HepG2 (cell line): ENCODE data around the gene ADCY5. TPM values are rescaled to one million over a fixed set of nuclear protein-coding genes. Genes with fewer than 3 reads are reported as not detected.
A peak's percentile ranks its signal among the peaks of the same experiment; 100 is the strongest.

Source experiments
- CHCHD3 ChIP-seq: sonication (generic); formaldehyde crosslinking; IDR thresholded peaks from 2 replicates; pipeline ENCODE4 v1.8.0; 2022; ENCODE audit warnings: mild to moderate bottlenecking, missing genetic modification reagents, moderate library complexity
- KMT2A ChIP-seq: sonication (generic); formaldehyde crosslinking; IDR thresholded peaks from 2 replicates; pipeline ENCODE4 v1.4.0; 2020; ENCODE audit warnings: missing genetic modification reagents
- MED8 ChIP-seq: sonication (generic); formaldehyde crosslinking; IDR thresholded peaks from 2 replicates; pipeline ENCODE4 v1.8.1; 2023; ENCODE audit warnings: mild to moderate bottlenecking, missing genetic modification reagents; ENCODE audit not compliant: insufficient replicate concordance
- NKX3-1 ChIP-seq: sonication (generic); formaldehyde crosslinking; IDR thresholded peaks from 2 replicates; pipeline ENCODE4 v1.5.0; 2020; ENCODE audit warnings: missing genetic modification reagents
- ZNF17 ChIP-seq: sonication (generic); formaldehyde crosslinking; IDR thresholded peaks from 2 replicates; pipeline ENCODE4 v1.5.0; 2020; ENCODE audit warnings: mild to moderate bottlenecking, missing genetic modification reagents
- ZNF431 ChIP-seq: sonication (generic); formaldehyde crosslinking; IDR thresholded peaks from 2 replicates; pipeline ENCODE4 v1.9.0; 2022; ENCODE audit warnings: missing genetic modification reagents, low read depth, mild to moderate bottlenecking, borderline replicate concordance
- ZNF703 ChIP-seq: sonication (generic); formaldehyde crosslinking; IDR thresholded peaks from 2 replicates; pipeline ENCODE4 v1.5.1; 2020; ENCODE audit warnings: missing genetic modification reagents, mild to moderate bottlenecking, moderate library complexity, borderline replicate concordance
- polyA plus RNA-seq, 8 experiments: library from polyadenylated mRNA; depleted of rRNA in 3 of 8; stranded (reverse) in 7 of 8; unstranded in 1 of 8; fragments of >200 nt; fragmentation: Illumina TruSeq in 4 of 8; extraction: Trizol in 4 of 8; gene quantifications; 2 replicates each; pipeline versions ENCODE4 v1.2.1 to v1.2.3, GENCODE V29; 2011 to 2016; ENCODE audit warnings: low read depth in 4 of 8, missing spikeins in 1 of 8, mixed read lengths in 1 of 8; ENCODE audit not compliant: insufficient read depth in 1 of 8
- total RNA-seq, 5 experiments: library from RNA; depleted of rRNA; stranded (reverse); fragments of >200 nt; fragmentation: Illumina TruSeq; extraction: Trizol; gene quantifications; 2 replicates each; pipeline ENCODE4 v1.2.3, GENCODE V29; 2016; ENCODE audit warnings: low read depth in 1 of 5
- TF ChIP-seq, protein P1 (sequence below): IDR thresholded peaks from 2 replicates; pipeline ENCODE4 v1.6.1; 2016; ENCODE audit warnings: low read depth, missing genetic modification reagents, missing compliant biosample characterization
- TF ChIP-seq, protein P2 (sequence below): sonication (generic); formaldehyde crosslinking; IDR thresholded peaks from 2 replicates; pipeline ENCODE4 v1.9.0; 2021; ENCODE audit warnings: missing genetic modification reagents, mild to moderate bottlenecking, borderline replicate concordance
- TF ChIP-seq, protein P3 (sequence below): sonication (generic); formaldehyde crosslinking; IDR thresholded peaks from 2 replicates; pipeline ENCODE4 v1.8.0; 2022; ENCODE audit warnings: mild to moderate bottlenecking, missing genetic modification reagents, borderline replicate concordance
- TF ChIP-seq, protein P4 (sequence below): sonication (generic); formaldehyde crosslinking; IDR thresholded peaks from 2 replicates; pipeline ENCODE4 v1.4.0; 2020; ENCODE audit warnings: missing genetic modification reagents

Gene ADCY5
- total and polyA plus RNA-seq, 2 of the 13 experiments (the other 11 are each of a cell fraction or from before 2014, with no cell fraction given), result not detected

DNA sequence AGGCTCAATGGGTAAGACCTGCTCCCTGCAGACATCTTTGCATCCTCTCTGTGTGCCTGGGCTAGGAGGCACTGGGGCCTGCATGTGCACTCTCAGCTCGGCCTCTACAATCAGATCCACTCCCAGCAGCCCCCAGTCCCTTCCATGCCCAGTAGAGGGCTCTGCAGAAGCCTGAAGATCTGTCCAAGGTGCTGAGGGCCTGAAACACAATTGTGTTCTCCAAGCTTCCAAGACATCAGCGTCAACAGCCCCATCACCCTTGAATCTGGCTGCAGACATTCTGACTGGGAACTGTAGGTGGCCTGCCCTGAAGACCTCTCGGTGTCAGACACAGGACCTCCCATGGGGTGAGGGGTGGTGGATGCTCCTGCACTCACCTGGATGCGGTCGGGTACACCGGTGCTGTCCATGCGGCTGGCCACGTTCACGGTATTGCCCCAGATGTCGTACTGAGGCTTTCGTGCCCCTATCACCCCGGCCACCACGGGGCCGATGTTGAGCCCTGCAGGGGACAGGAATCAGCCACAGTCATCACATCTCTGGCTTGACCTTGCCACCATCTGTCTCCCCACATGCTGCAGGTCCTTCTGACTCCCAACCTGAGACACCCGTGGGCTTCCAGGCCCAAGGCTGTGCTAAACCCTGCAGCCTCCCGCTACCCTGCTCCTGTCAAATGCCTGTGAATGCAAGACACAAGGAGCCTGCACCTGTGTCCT, 162.4 kb downstream of the ADCY5 start (continued):
- TF ChIP-seq, protein P1, sequence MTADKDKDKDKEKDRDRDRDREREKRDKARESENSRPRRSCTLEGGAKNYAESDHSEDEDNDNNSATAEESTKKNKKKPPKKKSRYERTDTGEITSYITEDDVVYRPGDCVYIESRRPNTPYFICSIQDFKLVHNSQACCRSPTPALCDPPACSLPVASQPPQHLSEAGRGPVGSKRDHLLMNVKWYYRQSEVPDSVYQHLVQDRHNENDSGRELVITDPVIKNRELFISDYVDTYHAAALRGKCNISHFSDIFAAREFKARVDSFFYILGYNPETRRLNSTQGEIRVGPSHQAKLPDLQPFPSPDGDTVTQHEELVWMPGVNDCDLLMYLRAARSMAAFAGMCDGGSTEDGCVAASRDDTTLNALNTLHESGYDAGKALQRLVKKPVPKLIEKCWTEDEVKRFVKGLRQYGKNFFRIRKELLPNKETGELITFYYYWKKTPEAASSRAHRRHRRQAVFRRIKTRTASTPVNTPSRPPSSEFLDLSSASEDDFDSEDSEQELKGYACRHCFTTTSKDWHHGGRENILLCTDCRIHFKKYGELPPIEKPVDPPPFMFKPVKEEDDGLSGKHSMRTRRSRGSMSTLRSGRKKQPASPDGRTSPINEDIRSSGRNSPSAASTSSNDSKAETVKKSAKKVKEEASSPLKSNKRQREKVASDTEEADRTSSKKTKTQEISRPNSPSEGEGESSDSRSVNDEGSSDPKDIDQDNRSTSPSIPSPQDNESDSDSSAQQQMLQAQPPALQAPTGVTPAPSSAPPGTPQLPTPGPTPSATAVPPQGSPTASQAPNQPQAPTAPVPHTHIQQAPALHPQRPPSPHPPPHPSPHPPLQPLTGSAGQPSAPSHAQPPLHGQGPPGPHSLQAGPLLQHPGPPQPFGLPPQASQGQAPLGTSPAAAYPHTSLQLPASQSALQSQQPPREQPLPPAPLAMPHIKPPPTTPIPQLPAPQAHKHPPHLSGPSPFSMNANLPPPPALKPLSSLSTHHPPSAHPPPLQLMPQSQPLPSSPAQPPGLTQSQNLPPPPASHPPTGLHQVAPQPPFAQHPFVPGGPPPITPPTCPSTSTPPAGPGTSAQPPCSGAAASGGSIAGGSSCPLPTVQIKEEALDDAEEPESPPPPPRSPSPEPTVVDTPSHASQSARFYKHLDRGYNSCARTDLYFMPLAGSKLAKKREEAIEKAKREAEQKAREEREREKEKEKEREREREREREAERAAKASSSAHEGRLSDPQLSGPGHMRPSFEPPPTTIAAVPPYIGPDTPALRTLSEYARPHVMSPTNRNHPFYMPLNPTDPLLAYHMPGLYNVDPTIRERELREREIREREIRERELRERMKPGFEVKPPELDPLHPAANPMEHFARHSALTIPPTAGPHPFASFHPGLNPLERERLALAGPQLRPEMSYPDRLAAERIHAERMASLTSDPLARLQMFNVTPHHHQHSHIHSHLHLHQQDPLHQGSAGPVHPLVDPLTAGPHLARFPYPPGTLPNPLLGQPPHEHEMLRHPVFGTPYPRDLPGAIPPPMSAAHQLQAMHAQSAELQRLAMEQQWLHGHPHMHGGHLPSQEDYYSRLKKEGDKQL (CRISPR knock-in tag), result 0 out of 2 replicates have a peak, but pooled peaks have one; percentile 23
- TF ChIP-seq, protein P2, sequence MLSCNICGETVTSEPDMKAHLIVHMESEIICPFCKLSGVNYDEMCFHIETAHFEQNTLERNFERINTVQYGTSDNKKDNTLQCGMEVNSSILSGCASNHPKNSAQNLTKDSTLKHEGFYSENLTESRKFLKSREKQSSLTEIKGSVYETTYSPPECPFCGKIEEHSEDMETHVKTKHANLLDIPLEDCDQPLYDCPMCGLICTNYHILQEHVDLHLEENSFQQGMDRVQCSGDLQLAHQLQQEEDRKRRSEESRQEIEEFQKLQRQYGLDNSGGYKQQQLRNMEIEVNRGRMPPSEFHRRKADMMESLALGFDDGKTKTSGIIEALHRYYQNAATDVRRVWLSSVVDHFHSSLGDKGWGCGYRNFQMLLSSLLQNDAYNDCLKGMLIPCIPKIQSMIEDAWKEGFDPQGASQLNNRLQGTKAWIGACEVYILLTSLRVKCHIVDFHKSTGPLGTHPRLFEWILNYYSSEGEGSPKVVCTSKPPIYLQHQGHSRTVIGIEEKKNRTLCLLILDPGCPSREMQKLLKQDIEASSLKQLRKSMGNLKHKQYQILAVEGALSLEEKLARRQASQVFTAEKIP (CRISPR knock-in tag), result no peak
- TF ChIP-seq ZNF17 (CRISPR knock-in tag), result no peak
- TF ChIP-seq ZNF431 (CRISPR knock-in tag), result 0 out of 2 replicates have a peak, but pooled peaks have one; percentile 38
- peak; percentile 71; the same call in 1 of the 2 replicates for TF ChIP-seq CHCHD3
- no peak for TF ChIP-seq ZNF703 (CRISPR knock-in tag)
- TF ChIP-seq MED8, result no peak
- TF ChIP-seq, protein P3, sequence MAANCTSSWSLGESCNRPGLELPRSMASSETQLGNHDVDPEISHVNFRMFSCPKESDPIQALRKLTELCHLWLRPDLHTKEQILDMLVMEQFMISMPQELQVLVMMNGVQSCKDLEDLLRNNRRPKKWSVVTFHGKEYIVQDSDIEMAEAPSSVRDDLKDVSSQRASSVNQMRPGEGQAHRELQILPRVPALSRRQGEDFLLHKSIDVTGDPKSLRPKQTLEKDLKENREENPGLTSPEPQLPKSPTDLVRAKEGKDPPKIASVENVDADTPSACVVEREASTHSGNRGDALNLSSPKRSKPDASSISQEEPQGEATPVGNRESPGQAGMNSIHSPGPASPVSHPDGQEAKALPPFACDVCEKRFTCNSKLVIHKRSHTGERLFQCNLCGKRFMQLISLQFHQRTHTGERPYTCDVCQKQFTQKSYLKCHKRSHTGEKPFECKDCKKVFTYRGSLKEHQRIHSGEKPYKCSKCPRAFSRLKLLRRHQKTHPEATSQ (CRISPR knock-in tag), result peak; percentile 89; the same call in 1 of the 2 replicates
- peak; percentile 96 for TF ChIP-seq NKX3-1 (CRISPR knock-in tag)
- TF ChIP-seq KMT2A (CRISPR knock-in tag), result 0 out of 2 replicates have a peak, but pooled peaks have one; percentile 41
- TF ChIP-seq, protein P4, sequence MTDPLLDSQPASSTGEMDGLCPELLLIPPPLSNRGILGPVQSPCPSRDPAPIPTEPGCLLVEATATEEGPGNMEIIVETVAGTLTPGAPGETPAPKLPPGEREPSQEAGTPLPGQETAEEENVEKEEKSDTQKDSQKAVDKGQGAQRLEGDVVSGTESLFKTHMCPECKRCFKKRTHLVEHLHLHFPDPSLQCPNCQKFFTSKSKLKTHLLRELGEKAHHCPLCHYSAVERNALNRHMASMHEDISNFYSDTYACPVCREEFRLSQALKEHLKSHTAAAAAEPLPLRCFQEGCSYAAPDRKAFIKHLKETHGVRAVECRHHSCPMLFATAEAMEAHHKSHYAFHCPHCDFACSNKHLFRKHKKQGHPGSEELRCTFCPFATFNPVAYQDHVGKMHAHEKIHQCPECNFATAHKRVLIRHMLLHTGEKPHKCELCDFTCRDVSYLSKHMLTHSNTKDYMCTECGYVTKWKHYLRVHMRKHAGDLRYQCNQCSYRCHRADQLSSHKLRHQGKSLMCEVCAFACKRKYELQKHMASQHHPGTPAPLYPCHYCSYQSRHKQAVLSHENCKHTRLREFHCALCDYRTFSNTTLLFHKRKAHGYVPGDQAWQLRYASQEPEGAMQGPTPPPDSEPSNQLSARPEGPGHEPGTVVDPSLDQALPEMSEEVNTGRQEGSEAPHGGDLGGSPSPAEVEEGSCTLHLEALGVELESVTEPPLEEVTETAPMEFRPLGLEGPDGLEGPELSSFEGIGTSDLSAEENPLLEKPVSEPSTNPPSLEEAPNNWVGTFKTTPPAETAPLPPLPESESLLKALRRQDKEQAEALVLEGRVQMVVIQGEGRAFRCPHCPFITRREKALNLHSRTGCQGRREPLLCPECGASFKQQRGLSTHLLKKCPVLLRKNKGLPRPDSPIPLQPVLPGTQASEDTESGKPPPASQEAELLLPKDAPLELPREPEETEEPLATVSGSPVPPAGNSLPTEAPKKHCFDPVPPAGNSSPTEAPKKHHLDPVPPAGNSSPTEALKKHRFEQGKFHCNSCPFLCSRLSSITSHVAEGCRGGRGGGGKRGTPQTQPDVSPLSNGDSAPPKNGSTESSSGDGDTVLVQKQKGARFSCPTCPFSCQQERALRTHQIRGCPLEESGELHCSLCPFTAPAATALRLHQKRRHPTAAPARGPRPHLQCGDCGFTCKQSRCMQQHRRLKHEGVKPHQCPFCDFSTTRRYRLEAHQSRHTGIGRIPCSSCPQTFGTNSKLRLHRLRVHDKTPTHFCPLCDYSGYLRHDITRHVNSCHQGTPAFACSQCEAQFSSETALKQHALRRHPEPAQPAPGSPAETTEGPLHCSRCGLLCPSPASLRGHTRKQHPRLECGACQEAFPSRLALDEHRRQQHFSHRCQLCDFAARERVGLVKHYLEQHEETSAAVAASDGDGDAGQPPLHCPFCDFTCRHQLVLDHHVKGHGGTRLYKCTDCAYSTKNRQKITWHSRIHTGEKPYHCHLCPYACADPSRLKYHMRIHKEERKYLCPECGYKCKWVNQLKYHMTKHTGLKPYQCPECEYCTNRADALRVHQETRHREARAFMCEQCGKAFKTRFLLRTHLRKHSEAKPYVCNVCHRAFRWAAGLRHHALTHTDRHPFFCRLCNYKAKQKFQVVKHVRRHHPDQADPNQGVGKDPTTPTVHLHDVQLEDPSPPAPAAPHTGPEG (CRISPR knock-in tag), result peak; percentile 77
